GM21526 (cell line): ENCODE results near the gene WFIKKN1.
"Not testable (repeated sequence)": the region's sequence is repeated elsewhere in the genome, so short reads cannot be mapped to it uniquely, and the experiment has no call there.

Experiments used
- ATAC-seq: cut with Tn5 transposase; IDR thresholded peaks from one replicate; pipeline ENCODE4 v1.9.1; 2021; ENCODE audit warnings: moderate library complexity; ENCODE audit not compliant: unreplicated experiment, low FRiP score

Gene WFIKKN1

GRCh38 chr16:593807-594206 is 37.0 kb upstream of the WFIKKN1 start:
- ATAC-seq, result no peak

GRCh38 chr16:595094-595528 is 35.7 kb upstream of the WFIKKN1 start:
- ATAC-seq, result no peak

- no peak for ATAC-seq
Observed at GRCh38 chr16:595942-596735, 34.6 kb upstream of the WFIKKN1 start.

GRCh38 chr16:596736-597060 is 34.1 kb upstream of the WFIKKN1 start:
- ATAC-seq, result no peak

- ATAC-seq, result not testable (repeated sequence)
Observed at GRCh38 chr16:597655-598054, 33.1 kb upstream of the WFIKKN1 start.

GRCh38 chr16:598823-599739 is 31.7 kb upstream of the WFIKKN1 start:
- no peak for ATAC-seq

- no peak for ATAC-seq
Observed at GRCh38 chr16:600781-601180, 30.0 kb upstream of the WFIKKN1 start.

GRCh38 chr16:603933-604332 is 26.9 kb upstream of the WFIKKN1 start:
- ATAC-seq, result no peak

- ATAC-seq, result no peak
Observed at GRCh38 chr16:606656-607307, 24.0 kb upstream of the WFIKKN1 start.

- ATAC-seq, result no peak
Observed at GRCh38 chr16:608019-608418, 22.8 kb upstream of the WFIKKN1 start.

- no peak for ATAC-seq
Observed at GRCh38 chr16:609316-609715, 21.5 kb upstream of the WFIKKN1 start.

GRCh38 chr16:609984-610383 is 20.8 kb upstream of the WFIKKN1 start:
- no peak for ATAC-seq

- ATAC-seq, result no peak
Observed at GRCh38 chr16:610513-611381, 20.0 kb upstream of the WFIKKN1 start.

- no peak for ATAC-seq
Observed at GRCh38 chr16:615122-615521, 15.7 kb upstream of the WFIKKN1 start.

GRCh38 chr16:616733-617586 is 13.8 kb upstream of the WFIKKN1 start:
- ATAC-seq, result no peak

GRCh38 chr16:617855-618254 is 12.9 kb upstream of the WFIKKN1 start:
- ATAC-seq, result no peak

- ATAC-seq, result no peak
Observed at GRCh38 chr16:619476-620100, 11.2 kb upstream of the WFIKKN1 start.

- ATAC-seq, result no peak
Observed at GRCh38 chr16:620700-621525, 9.9 kb upstream of the WFIKKN1 start.
